Measurements from ENCODE around the gene LCN2. TPM values are rescaled to one million over a fixed set of nuclear protein-coding genes. Genes with fewer than 3 reads are reported as not detected.

Gene LCN2
- total RNA-seq, 1 donor from 2014 or later, result not detected

- no peaks in the 10 kb centered on the region for H3K9me3 ChIP-seq
- intact Hi-C loops (cut with DNase I), result no loop called here
- peaks cover 0 to 4% of the 10 kb centered on the region in 2 donors for H3K4me1 ChIP-seq
- no peak overlapping the region for H3K27ac ChIP-seq
- TF ChIP-seq CTCF (IDR thresholded peaks at IDR 0.05), result no peak
- peaks cover 8 to 18% of the 10 kb centered on the region in 2 donors for H3K36me3 ChIP-seq
- H3K27me3 ChIP-seq, result no peaks in the 10 kb centered on the region
- no peak for DNase-seq (ENCODE audit: low spot score in 2 of 2)
- H3K4me3 ChIP-seq, result no peak overlapping the region
Measured at GRCh38 chr9:128113526-128114325, 35.5 kb upstream of the LCN2 start.

- Histone ChIP-seq H3K9me3 (no peaks in the 10 kb centered on the region), H3K27me3 (no peaks in the 10 kb centered on the region), H3K4me1 (peaks cover 0 to 4% of the 10 kb centered on the region in 2 donors), H3K4me3 (no peak overlapping the region), H3K36me3 (peaks cover 8 to 9% of the 10 kb centered on the region in 2 donors), H3K27ac (no peak overlapping the region)
- intact Hi-C loops (cut with DNase I), result loop anchor here (5.0 kb wide), 1 partner anchor 77 kb away; no protein-coding TSS in a partner anchor
- no peak for TF ChIP-seq CTCF (IDR thresholded peaks at IDR 0.05)
- no peak for DNase-seq (ENCODE audit: low spot score in 2 of 2)
Measured at GRCh38 chr9:128114326-128115186, 34.7 kb upstream of the LCN2 start.

- DNase-seq (ENCODE audit: low spot score in 2 of 2), result no peak
- Histone ChIP-seq H3K27me3 (no peaks in the 10 kb centered on the region), H3K9me3 (no peaks in the 10 kb centered on the region), H3K4me3 (no peak overlapping the region), H3K4me1 (peaks cover 0 to 4% of the 10 kb centered on the region in 2 donors), H3K36me3 (peaks cover 7 to 8% of the 10 kb centered on the region in 2 donors), H3K27ac (no peak overlapping the region)
- TF ChIP-seq CTCF (IDR thresholded peaks at IDR 0.05), result no peak
- intact Hi-C loops (cut with DNase I), result loop anchor here (2.0 to 5.0 kb wide), 2 partner anchors 78 to 171 kb away; no protein-coding TSS in a partner anchor
Measured at GRCh38 chr9:128115187-128116103, 33.8 kb upstream of the LCN2 start.

- peaks cover 12 to 14% of the 10 kb centered on the region in 2 donors for H3K36me3 ChIP-seq
- no peaks in the 10 kb centered on the region for H3K27me3 ChIP-seq
- no peak for TF ChIP-seq CTCF (IDR thresholded peaks at IDR 0.05)
- no peak overlapping the region for H3K4me3 ChIP-seq
- H3K9me3 ChIP-seq, result no peaks in the 10 kb centered on the region
- intact Hi-C loops (cut with DNase I), result loop anchor here (2.0 to 5.0 kb wide), 2 partner anchors 79 to 172 kb away; no protein-coding TSS in a partner anchor
- peaks cover 0 to 4% of the 10 kb centered on the region in 2 donors for H3K4me1 ChIP-seq
- no peak overlapping the region for H3K27ac ChIP-seq
- DNase-seq (ENCODE audit: low spot score in 2 of 2), result no peak
Measured at GRCh38 chr9:128116104-128117083, 32.9 kb upstream of the LCN2 start.
